NCI-H526 (cell line): ENCODE data around the gene GALP.
A peak's percentile ranks its signal among the peaks of the same experiment; 100 is the strongest.
"Not testable (repeated sequence)": the region's sequence is repeated elsewhere in the genome, so short reads cannot be mapped to it uniquely, and the experiment has no call there.

Source experiments
- DNase-seq, 2 experiments: peaks; one replicate each; lab custom pipeline; 2025; lab: John Stamatoyannopoulos, UW

GALP gene

DNA sequence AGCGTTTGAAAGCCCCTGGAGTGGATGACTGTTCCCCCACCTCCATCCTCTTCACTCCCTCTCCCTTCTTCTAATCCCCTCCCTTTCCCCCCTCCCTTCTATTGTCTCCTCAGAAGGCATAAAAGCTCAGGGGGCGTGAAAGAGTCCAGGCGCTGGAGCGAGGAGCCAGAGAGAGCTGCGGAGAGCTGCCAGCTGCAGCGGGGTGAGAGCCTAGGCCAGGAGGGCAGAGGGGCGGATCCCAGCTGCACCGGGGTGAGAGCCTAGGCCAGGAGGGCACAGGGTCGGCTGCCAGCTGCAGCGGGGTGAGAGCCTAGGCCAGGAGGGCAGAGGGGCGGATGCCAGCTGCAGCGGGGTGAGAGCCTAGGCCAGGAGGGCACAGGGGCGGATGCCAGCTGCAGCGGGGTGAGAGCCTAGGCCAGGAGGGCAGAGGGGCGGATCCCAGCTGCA lies at the start of gene GALP:
Gene GALP (plus strand): TSS at position 148 of the 447 bp plus-strand sequence. CDS start 1,101 bp downstream, outside the sequence.
- not testable (repeated sequence) for DNase-seq

DNA sequence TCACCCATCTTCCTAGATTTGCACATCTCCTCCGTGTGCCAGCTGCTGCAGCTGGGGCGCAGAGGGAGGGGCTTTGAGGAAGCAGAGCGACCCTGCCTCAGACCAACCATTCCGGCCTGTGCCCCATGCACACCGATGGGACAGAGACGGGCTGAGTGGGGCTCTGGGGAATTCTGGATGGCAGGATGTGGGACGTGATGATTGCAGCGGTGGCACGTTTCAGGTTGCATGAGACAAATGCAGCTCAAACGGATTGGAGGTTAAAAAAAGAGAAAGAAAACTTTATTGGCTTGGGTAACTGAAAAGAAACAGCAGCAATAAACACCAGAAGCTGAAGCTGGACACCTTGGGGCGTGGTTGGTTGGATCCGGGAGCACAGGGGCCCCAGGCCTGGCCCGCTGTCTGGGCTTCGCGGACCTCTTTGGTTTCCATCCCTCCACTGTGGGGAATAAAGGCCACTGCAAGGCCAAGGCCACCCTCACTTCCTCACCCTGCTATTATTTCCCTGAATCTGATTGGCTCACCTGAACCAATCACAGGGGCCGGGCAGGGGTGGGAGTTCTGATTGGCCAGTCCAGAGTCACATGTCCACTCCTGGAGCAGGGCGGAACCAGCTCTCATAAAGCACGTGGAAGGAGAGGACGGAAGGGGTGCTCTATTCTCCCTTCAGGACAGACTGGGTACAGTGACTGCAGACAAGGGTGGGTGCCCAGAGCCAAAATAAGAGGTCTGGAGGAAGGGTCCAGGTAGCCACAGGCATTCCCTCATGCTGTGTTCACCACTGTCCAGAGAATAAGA lies 48.6 kb upstream of the GALP start:
- no peak for DNase-seq

DNA sequence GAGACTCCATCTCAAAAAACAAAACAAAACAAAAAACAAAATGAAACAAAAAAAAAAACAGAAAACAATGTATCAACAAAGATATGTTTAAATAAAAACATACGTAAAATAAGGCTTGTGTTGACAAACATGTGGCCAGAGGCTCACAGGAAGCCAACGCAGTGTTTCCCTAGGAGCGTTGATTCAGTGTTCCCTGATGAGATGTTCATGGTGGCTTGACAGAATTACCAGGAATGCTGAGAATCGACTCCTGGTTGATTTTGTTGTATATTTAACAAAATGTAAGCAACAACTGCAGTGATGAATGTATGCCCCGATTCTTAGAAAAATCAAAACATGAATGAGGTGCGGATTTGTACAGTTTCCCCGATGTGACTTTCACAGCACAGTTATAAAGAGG lies 45.8 kb upstream of the GALP start:
- no peak for DNase-seq

DNA sequence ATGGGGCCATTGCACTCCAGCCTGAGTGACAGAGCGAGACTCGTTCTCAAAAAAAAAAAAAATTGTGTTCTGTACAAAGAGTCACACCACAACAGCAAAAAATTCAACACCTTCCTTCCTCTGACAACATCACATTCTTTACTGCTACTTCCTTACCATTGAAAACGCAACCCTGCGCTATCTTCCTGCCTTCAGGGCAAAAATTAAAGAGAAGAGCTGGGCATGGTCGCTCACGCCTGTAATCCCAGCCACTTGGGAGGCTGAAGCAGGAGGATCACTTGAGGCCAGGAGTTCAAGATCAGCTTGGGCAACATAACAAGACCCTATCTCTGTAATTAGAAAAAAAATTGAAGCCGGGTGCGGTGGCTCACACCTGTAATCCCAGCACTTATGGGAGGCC lies 44.2 kb upstream of the GALP start:
- no peak for DNase-seq

DNA sequence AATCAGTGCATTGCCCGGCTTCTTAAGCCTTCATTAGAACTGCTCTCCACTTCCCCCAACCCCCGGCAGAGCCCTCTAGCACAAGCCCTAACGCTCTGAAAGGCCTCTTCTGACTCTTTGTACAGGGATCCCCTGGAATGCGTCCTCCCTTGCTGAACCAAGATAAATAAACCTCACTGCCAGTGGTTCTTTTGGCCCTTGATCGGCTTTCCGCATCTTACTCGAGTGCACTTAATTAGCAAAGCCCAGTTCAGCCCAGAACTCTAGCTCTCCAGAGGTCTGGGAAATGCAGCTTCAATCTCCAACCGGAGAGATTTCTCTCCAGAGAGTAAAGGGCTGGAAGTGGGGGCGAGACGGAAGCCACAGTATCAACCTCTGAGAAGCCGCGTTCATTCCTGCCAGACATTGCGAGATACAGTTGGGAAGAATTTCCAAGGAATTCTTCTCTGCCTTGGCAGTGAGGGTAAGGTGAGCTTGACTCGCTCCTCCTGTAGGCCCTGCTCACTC lies 43.4 kb upstream of the GALP start:
- no peak for DNase-seq

DNA sequence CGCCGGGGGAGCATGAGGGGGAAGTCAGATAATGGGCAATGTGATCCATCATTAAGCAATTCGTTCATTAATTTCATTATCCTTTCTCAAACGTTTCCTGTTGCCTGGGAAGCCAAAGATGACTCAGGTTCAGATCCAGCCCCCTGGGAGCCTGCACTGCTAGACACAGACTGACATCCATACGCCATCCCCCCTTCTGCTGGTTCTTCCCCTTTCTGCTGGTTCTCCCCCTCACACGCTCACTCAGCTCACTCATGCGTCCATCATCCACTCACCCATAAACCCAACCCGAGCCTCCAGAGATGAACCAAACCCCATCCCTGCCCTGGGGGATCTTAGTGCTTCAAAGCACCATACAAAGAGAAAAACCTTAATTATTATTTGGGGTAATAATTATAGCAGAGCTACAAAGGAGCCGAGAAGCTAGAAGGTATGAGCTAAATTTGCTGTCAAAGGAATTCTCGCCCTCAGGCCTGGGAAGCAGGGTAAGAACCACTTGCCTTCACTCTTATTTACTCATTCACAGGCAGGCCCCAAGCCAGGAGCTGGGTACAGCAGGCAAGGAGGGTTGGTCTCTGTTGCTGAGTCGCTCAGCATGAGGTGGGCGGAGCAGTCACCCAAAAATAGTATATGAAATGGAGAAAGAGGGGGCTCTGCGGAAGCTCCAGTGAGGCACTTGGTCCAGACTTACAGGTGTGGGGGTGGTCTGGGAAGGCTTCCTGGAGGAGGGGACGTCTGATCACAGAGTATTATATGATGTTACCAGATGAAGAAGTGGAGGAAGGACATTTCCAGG lies 41.8 kb upstream of the GALP start:
- no peak for DNase-seq

DNA sequence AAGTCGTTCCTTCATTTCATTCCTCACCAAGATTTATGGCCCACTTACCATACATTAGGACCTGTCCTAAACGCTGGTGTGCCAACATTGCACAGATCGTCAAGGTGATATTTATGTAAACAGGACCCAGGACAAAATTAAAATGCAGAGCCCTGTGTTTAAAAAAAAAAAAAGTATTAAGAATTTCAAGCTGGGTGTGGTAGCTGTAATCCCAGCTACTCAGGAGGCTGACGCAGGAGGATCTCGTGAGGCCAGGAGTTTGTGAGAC lies 41.2 kb upstream of the GALP start:
- DNase-seq, result no peak

DNA sequence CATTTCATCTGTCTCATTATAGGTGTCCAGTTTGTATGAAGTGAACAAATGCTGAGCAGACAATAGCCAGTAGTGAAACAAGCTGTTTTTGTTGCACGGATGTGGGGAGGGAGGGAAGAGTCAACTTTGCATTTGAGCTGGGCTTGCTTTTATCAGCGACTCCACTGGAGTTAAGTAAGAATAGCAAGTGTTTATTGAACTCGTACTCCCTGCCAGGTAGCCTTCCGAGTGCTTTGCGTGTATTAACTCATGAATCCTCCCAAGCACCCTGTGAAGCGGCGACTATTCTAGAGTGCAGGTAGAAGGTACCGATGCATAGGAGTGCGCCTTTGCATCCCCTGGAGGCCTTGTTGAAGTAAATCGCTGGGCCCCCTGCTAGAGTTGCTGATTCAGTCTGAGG lies 39.4 kb upstream of the GALP start:
- DNase-seq, result no peak

DNA sequence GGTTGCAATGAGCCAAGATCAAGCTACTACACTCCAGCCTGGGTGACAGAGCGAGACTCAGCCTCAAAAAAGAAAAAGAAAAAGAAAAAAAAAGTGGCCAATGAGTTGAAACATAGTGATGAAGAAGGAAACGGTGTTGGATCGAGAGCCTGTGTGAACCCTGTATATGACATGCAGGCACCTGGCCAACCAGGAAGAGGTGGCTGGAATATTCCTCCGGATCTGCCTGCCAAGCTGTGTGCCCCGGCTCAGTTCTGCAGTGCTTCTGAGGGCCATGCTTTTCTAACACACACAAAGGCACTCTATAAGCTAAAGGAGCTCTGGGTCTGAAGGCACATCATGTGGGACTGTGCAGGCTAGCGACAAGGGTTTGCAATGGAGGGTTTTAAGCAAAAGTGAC lies 38.4 kb upstream of the GALP start:
- DNase-seq, result no peak

DNA sequence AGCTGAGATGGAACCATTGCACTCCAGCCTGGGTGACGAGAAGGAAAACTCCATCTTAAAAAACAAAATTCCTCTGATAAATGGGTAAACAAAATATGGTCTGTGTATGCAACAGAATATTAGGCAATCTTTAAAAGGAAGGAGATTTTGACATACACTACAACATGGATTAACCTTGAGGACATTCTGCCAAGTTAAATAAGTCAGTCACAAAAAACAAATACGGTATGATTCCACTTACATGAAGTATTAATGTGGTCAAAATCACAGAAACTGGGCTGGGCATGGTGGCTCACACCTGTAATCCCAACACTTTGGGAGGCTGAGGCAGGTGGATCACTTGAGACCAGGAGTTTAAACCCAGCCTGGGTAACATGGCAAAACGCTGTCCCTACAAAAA lies 37.7 kb upstream of the GALP start:
- no peak for DNase-seq

DNA sequence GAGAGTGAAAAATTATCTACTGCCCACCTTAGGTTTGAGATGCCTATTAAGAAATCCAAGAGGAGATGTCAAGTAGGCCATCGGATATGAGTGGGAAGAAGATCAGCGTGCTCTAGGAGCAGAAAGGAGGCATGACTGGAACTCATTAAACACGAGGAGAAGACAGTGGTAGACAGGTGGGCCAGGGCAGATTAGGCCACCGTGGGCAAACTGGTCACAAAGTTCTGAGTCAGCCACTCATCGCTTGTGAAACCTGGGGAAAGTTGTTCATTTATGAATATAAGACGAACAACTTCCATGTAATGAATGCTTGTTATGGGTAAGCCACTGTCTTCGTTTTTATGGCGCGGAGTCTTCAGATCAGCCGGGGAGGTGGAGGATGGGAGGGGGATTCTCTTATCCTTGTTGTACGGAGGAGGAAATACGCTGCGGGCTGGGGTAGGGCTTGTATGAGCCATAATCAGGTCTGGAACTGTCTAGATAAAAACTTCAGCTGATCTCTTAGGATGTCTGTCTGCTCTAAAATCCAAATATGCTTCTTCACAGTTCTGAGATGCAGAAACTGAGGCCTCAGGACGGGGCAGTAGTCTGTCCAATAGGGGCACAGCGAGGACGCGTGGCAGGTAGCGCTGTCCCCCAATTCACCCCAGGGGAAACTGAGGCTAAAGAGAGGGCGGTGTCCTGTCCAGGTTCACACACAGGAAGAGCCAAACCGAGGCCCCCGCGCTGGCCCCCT lies 35.8 kb upstream of the GALP start:
- peak in 1 of 2 experiments; percentile 56 for DNase-seq

DNA sequence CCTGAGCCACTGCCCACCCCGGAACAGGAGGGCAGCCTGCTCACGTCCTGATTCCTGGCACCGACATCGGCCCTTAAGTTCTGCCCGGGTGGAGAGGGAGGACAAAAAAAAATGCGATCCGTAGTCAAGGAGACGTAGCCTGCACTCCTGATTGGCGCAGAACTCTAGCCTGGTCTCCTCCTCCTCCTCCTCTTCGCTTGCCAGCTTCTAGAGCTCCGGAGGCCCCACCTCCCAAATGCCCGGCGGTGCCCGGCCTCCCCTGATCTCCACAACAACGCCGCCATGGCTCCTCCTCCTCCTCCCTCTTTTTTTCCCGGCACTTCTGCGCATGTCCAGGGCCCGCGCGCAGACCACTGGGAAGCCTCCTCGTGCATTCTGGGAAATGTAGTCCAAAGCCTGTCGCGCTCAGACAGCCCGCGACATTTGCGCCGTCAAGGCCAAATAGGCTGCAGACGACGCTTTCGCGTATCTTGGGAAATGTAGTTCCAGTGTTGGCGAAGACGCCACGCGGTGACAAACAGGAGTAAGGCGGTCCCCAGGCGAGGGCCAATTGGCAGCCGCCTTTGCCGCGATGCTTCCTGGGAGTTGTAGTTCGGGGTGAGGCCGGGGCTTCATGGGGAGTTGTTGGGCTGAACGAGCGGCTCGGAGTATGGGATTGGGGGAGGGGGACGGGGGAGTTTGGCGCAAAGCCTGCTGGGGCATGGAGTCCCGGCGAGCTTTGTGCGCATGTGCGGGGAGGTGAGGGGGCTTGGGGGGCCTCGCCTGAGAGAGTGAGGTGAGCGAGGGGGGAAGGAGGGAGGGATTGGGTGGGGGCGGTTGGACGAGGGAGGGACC lies 35.0 kb upstream of the GALP start, which contains the start of gene ZNF444:
Gene ZNF444 (plus strand): TSS at position 705 of the 834 bp plus-strand sequence. CDS start 5,625 bp downstream, outside the sequence.
- peak; percentile 99 to 100 for DNase-seq

DNA sequence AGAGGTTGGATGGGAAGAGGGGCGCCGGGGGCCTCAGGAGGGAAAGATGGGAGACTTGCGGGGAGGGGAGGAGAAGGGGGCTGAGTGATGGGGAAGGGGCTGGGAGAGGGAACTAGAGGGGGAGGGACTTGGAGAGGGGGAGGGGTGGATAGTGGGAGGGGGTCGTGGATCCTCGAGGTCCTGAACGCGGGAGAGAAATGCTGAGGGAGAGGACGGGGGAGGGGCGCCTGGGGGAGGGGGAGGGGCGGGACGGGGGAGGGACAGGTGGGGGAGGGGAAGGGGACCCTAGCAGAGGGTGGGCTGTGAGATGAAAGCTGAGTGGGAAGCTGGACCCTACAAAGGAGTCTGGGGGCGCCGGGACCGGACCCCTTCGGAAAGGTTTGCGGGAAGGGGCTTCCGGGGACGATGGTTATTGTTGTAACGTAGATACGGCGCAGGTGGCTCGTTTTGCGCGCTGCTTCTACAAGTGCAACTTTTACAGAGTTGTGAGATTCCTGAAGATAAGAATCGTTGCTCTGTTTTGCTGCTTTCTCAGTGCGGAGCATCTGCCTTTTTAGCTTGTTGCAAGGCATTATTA lies 34.3 kb upstream of the GALP start:
- DNase-seq, result peak; percentile 17 to 59

DNA sequence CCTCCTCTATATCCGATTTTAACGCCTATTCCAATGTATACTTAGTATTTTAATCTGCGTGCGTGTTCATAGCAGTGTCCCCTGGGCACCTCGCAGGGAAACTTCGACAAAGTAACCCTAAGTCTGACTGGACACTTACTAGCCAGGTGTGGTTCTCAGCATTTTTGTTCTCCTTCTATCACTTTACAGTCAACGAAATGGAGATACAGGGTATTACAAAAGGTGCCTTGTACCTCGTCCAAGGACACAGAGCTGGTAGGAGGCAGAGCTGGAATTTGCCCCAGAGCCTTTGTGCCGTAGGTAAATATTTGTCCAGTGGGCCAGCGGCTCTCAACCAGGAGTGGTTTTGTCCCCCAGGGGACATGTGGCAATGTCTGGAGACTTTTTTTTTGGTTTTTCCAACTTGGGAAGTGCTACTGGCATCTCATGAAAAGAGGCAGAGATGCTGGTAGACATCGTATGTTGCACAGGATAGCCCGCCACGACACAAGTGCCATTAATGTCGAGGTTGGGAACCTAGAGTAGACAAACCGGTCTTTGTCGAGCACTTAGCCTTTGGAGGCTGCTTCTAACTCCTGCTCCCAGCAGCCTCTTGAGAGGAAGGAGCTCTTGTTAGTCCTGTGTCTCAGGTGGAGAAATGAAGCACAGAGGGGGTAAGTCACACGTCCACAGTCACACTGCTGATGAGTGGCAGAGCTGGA lies 33.6 kb upstream of the GALP start:
- peak; percentile 55 to 69 for DNase-seq

DNA sequence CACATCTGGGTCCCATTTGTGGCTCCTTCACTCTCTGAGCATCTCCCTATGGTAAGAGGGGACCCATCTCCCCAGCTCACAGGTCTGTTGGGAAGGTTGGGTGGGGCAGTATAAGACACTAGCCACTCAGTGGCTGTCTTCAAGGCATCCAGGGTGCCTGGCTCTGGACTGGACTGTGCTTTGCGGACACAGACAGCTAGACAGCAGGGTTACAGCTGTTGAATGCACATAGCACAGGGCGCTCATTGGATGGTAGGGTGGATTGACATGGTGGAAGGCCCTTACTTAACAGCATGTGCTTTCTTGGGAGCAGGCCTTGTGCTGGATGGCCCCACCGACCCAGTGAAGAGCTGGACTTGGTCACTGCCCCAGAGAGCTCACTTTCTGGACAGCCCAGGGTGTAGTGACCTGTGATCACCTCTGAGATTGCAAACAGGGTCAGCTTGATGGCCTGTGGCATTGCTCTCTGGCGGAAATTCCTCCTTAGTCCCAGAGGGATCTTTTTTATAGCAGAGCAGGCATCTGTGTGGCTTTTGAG lies 32.8 kb upstream of the GALP start:
- no peak for DNase-seq

DNA sequence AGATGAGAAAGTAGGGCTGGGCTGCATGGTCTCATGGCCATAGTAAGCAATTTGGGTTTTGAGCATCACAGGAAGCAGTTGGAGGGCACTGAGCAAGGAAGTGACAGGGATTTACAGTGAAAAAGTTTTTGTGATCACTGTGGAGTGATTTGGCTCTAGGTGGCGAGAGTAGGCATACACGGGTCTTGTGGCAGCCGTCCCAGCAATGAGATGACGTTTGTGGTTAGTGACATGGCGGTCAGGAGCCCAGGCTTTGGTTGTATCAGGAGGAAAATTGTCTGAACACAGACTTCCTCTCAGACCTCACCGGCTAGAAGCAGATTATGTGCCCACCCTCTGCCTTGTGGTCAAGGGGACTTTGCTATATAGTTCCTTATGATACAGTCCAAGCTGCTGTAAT lies 31.4 kb upstream of the GALP start:
- DNase-seq, result no peak

DNA sequence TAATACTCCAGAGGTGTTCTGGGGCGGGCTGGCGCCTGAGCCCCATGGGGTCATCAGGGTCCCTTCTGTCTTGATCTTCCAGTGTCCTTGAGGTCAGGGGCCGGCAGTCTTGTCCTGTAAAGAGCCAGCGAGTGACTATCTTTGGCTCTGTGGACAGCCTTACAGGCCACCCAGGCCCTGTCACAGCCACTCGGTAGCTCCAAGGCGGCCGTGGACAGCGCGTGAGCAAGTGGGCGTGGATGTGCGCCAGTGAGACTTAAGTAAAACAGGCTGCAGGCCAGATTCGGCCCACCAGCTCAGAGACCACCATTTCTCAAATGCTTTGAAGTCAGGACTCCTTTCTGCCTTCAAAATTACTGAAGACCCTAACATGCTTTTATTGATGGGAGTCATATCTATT lies 31.0 kb upstream of the GALP start:
- no peak for DNase-seq

DNA sequence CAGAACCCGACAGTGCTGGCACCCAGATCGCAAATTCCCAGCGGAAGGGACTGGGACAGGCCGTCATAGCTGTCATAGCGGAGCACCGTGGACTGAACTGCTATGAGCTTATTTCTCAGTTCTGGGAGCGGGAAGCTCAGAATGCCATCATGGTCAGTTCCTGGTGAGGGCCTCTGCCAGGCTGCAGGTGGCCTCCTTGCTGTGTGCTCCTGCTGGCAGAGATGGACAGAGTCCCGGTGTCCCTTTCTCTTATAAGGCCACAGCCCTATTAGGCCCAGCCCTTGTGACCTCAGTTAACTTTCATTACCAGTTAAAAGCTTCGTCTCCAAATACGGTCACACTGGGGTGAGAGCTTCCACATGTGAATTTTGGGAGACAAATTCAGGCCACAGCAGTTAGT lies 30.1 kb upstream of the GALP start:
- no peak for DNase-seq

DNA sequence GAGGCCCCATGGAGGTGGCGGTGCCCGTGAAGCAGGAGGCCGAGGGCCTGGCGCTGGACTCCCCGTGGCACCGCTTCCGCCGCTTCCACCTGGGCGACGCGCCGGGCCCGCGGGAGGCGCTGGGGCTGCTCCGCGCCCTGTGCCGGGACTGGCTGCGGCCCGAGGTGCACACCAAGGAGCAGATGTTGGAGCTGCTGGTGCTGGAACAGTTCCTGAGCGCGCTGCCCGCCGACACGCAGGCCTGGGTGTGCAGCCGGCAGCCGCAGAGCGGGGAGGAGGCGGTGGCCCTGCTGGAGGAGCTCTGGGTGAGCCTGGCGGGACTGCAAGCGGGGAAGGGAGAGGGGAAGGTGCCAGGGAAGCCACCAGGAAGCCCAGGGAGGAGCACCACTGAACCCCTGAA lies 28.9 kb upstream of the GALP start:
- DNase-seq, result no peak

DNA sequence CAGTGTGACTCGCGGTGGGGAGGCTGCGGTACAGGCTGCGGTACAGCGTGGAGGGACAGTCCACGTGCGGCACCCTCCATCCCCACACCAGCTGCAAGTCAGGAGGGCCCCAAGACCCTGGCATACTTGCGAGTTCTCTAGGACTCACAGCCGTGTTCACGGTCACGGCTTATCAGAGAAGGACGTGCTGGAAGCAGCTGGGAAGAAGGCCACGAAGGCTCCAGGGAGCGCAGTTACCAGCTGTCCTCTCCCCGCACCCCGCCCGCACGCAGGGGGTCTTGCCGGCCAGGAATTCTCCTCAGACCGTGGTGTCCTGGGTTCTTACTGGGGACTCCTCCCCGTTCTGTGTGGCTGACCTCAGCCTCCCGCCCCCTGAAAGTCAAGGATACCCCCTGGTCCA lies 28.5 kb upstream of the GALP start:
- DNase-seq, result no peak
